Dermis microvascular lymphatic vessel endothelial cell (primary cell): ENCODE results near the gene TBX18. TPM values are rescaled to one million over a fixed set of nuclear protein-coding genes. Genes with fewer than 3 reads are reported as not detected.

ENCODE experiments used
- DNase-seq, 2 donors: peaks; one replicate each; pipeline versions ENCODE4 v3.0.0 to v3.0.0-alpha.2; 2010; ENCODE audit warnings: low read depth in 2 of 2
- total RNA-seq: library from RNA; depleted of rRNA; stranded (reverse); fragments of >200 nt; gene quantifications from 2 replicates; pipeline ENCODE4 v1.2.1, GENCODE V29; 2014

TBX18 gene
- total RNA-seq, result 1.0 and 1.2 TPM in 2 replicates

GRCh38 chr6:84764332-84765049, at the start of gene TBX18:
Gene TBX18 (minus strand): TSS chr6:84764598. CDS start chr6:84764181, 417 bp downstream.
- peak; percentile 89 to 98 for DNase-seq

GRCh38 chr6:84811351-84811750, 47.0 kb upstream of the TBX18 start:
- no peak for DNase-seq

- DNase-seq, result no peak
Measured at GRCh38 chr6:84809455-84809854, 45.1 kb upstream of the TBX18 start.

- no peak for DNase-seq
Measured at GRCh38 chr6:84808491-84809061, 44.2 kb upstream of the TBX18 start.

GRCh38 chr6:84805145-84805544, 40.7 kb upstream of the TBX18 start:
- DNase-seq, result no peak

GRCh38 chr6:84804720-84805119, 40.3 kb upstream of the TBX18 start:
- no peak for DNase-seq

GRCh38 chr6:84801250-84801649, 36.9 kb upstream of the TBX18 start:
- peak in 1 of 2 donors; percentile 20 for DNase-seq

GRCh38 chr6:84798257-84798656, 33.9 kb upstream of the TBX18 start:
- peak; percentile 35 to 87 for DNase-seq

GRCh38 chr6:84796343-84796742, 31.9 kb upstream of the TBX18 start:
- no peak for DNase-seq

- DNase-seq, result no peak
Measured at GRCh38 chr6:84791927-84792326, 27.5 kb upstream of the TBX18 start.

- DNase-seq, result peak in 1 of 2 donors; percentile 83
Measured at GRCh38 chr6:84791233-84791632, 26.8 kb upstream of the TBX18 start.

- DNase-seq, result no peak
Measured at GRCh38 chr6:84789170-84789569, 24.8 kb upstream of the TBX18 start.

GRCh38 chr6:84788689-84789088, 24.3 kb upstream of the TBX18 start:
- no peak for DNase-seq

- no peak for DNase-seq
Measured at GRCh38 chr6:84785671-84786070, 21.3 kb upstream of the TBX18 start.

GRCh38 chr6:84779917-84780316, 15.5 kb upstream of the TBX18 start:
- no peak for DNase-seq

- no peak for DNase-seq
Measured at GRCh38 chr6:84779380-84779779, 15.0 kb upstream of the TBX18 start.

- DNase-seq, result no peak
Measured at GRCh38 chr6:84777888-84778287, 13.5 kb upstream of the TBX18 start.

- DNase-seq, result no peak
Measured at GRCh38 chr6:84776392-84776791, 12.0 kb upstream of the TBX18 start.

GRCh38 chr6:84775751-84776150, 11.4 kb upstream of the TBX18 start:
- DNase-seq, result no peak

- no peak for DNase-seq
Measured at GRCh38 chr6:84774985-84775284, 10.5 kb upstream of the TBX18 start.

- DNase-seq, result peak; percentile 52 to 70
Measured at GRCh38 chr6:84774157-84774984, 10.0 kb upstream of the TBX18 start.

GRCh38 chr6:84773431-84774156, 9.2 kb upstream of the TBX18 start:
- DNase-seq, result peak in 1 of 2 donors; percentile 55
